HTR-8/SVneo (cell line): Measurements from ENCODE around the gene ZBTB48.
"Not testable (repeated sequence)": the region's sequence is repeated elsewhere in the genome, so short reads cannot be mapped to it uniquely, and the experiment has no call there.

Experiments used
- DNase-seq: peaks from one replicate; pipeline ENCODE4 v3.0.0; 2011; ENCODE audit warnings: low spot score, mixed read lengths; ENCODE audit not compliant: insufficient read length
- FAIRE-seq: peaks from 2 replicates; lab custom pipeline; 2011; peaks lifted over from hg19 to GRCh38; lab: Jason Lieb, UNC

ZBTB48 gene

GRCh38 chr1:6628971-6629479 lies 49.2 kb downstream of the ZBTB48 start:
- DNase-seq (no peak), FAIRE-seq (no peak)

GRCh38 chr1:6630027-6630426 lies 50.2 kb downstream of the ZBTB48 start:
- DNase-seq (no peak), FAIRE-seq (no peak)

GRCh38 chr1:6631058-6631457 lies 51.3 kb downstream of the ZBTB48 start:
- DNase-seq (no peak), FAIRE-seq (no peak)

- FAIRE-seq = no peak
- DNase-seq = no peak
These were observed 53.1 kb downstream of the ZBTB48 start for GRCh38 chr1:6632588-6633514.

GRCh38 chr1:6634371-6635052 lies 54.7 kb downstream of the ZBTB48 start:
- FAIRE-seq (no peak), DNase-seq (peak; percentile 36)

GRCh38 chr1:6635161-6635909 lies 55.5 kb downstream of the ZBTB48 start:
- FAIRE-seq = no peak

GRCh38 chr1:6635910-6636760 lies 56.3 kb downstream of the ZBTB48 start:
- DNase-seq = no peak
- no peak for FAIRE-seq

More at GRCh38 chr1:6635161-6635909, 55.5 kb downstream of the ZBTB48 start:
- no peak for DNase-seq

- not testable (repeated sequence) for FAIRE-seq, DNase-seq
These were observed 57.0 kb downstream of the ZBTB48 start for GRCh38 chr1:6636778-6637177.

GRCh38 chr1:6637770-6638169 lies 58.0 kb downstream of the ZBTB48 start:
- DNase-seq (no peak), FAIRE-seq (no peak)

GRCh38 chr1:6638226-6638625 lies 58.4 kb downstream of the ZBTB48 start:
- DNase-seq (no peak), FAIRE-seq (no peak)
